Colonic mucosa (tissue), 4 donors: ENCODE data around the gene ST3GAL3. TPM values are rescaled to one million over a fixed set of nuclear protein-coding genes. Genes with fewer than 3 reads are reported as not detected.

ENCODE experiments used
- DNase-seq: peaks from one replicate; pipeline ENCODE4 v3.0.0-alpha.2; 2020
- H3K27ac ChIP-seq: fragments of 200-600 bp; one replicate; pipeline ENCODE4 v1.8.0; 2021
- H3K27me3 ChIP-seq: fragments of 200-600 bp; one replicate; pipeline ENCODE4 v1.8.0; 2021
- H3K36me3 ChIP-seq: fragments of 200-600 bp; one replicate; pipeline ENCODE4 v1.8.0; 2021
- H3K4me1 ChIP-seq: fragments of 200-600 bp; one replicate; pipeline ENCODE4 v1.8.0; 2021; ENCODE audit warnings: mild to moderate bottlenecking
- H3K4me3 ChIP-seq: fragments of 200-600 bp; one replicate; pipeline ENCODE4 v1.8.0; 2021
- H3K9ac ChIP-seq, 2 donors: one replicate each; pipeline ENCODE4 v1.7.0; 2013; ENCODE audit warnings: control low read depth in 2 of 2, low read depth in 2 of 2, low read length in 2 of 2
- H3K9me3 ChIP-seq: fragments of 200-600 bp; one replicate; pipeline ENCODE4 v1.8.0; 2021
- CTCF ChIP-seq: fragments of 200-600 bp; IDR thresholded peaks from one replicate; pipeline ENCODE4 v1.8.0; 2022; ENCODE audit warnings: antibody characterized with exemption, mild to moderate bottlenecking
- intact Hi-C: fragments of 100-400 bp; cut with DNase I; formaldehyde crosslinking; loops from one replicate; pipeline ENCODE4 v1.14.1; 2022
- total RNA-seq, 2 donors: library from RNA; stranded (reverse); fragmentation: NEBNext Ultra II Directional in 1 of 2; extraction: Animal tissue kit (Norgen Biotek cat#: 25700) in 1 of 2; gene quantifications; one replicate each; pipeline ENCODE4 v1.2.1, GENCODE V29; 2021
- donor health status: healthy.
- donor health status: DM: no; HTN: no; CAD: no.
- donor health status: DM: no; HTN: no; CAD: no.

Gene ST3GAL3
- total RNA-seq, 2 donors from 2014 or later = 5.1 to 6.0 TPM

- intact Hi-C loops = no loop called here
- DNase-seq = no peak
- H3K27ac ChIP-seq = no peak overlapping the region
Measured at GRCh38 chr1:43809097-43809673, 101.8 kb downstream of the ST3GAL3 start.

GRCh38 chr1:43812579-43812978 is 105.2 kb downstream of the ST3GAL3 start:
- TF ChIP-seq CTCF = no peak
- Histone ChIP-seq H3K4me1 (no peaks in the 10 kb centered on the region), H3K9me3 (no peaks in the 10 kb centered on the region), H3K4me3 (no peak overlapping the region), H3K27me3 (no peaks in the 10 kb centered on the region), H3K36me3 (no peaks in the 10 kb centered on the region), H3K27ac (no peak overlapping the region), H3K9ac (no peak overlapping the region)
- DNase-seq = no peak
- intact Hi-C loops = no loop called here

More at GRCh38 chr1:43809097-43809673, 101.8 kb downstream of the ST3GAL3 start:
- no peaks in the 10 kb centered on the region for H3K4me1 ChIP-seq
- no peaks in the 10 kb centered on the region for H3K9me3 ChIP-seq
- H3K36me3 ChIP-seq = no peaks in the 10 kb centered on the region
- no peak for TF ChIP-seq CTCF
- no peak overlapping the region for H3K4me3 ChIP-seq
- no peaks in the 10 kb centered on the region for H3K27me3 ChIP-seq
- H3K9ac ChIP-seq = no peak overlapping the region

- Histone ChIP-seq H3K36me3 (no peaks in the 10 kb centered on the region), H3K4me3 (no peak overlapping the region), H3K9ac (no peak overlapping the region), H3K27ac (no peak overlapping the region), H3K4me1 (no peaks in the 10 kb centered on the region), H3K27me3 (no peaks in the 10 kb centered on the region), H3K9me3 (no peaks in the 10 kb centered on the region)
- intact Hi-C loops = no loop called here
- no peak for DNase-seq
- no peak for TF ChIP-seq CTCF
Measured at GRCh38 chr1:43814401-43814800, 107.1 kb downstream of the ST3GAL3 start.

GRCh38 chr1:43817304-43817939 is 110.1 kb downstream of the ST3GAL3 start:
- no peaks in the 10 kb centered on the region for H3K4me1 ChIP-seq
- intact Hi-C loops = no loop called here
- H3K36me3 ChIP-seq = no peaks in the 10 kb centered on the region

GRCh38 chr1:43818691-43819090 is 111.4 kb downstream of the ST3GAL3 start:
- H3K27me3 ChIP-seq = no peaks in the 10 kb centered on the region
- intact Hi-C loops = no loop called here
- no peaks in the 10 kb centered on the region for H3K9me3 ChIP-seq
- H3K4me1 ChIP-seq = no peaks in the 10 kb centered on the region
- no peak overlapping the region for H3K4me3 ChIP-seq
- H3K9ac ChIP-seq = no peak overlapping the region
- no peak overlapping the region for H3K27ac ChIP-seq
- no peak for DNase-seq
- H3K36me3 ChIP-seq = no peaks in the 10 kb centered on the region
- no peak for TF ChIP-seq CTCF

More at GRCh38 chr1:43817304-43817939, 110.1 kb downstream of the ST3GAL3 start:
- Histone ChIP-seq H3K27ac (no peak overlapping the region), H3K27me3 (no peaks in the 10 kb centered on the region), H3K9ac (no peak overlapping the region), H3K9me3 (no peaks in the 10 kb centered on the region), H3K4me3 (no peak overlapping the region)
- no peak for TF ChIP-seq CTCF
- DNase-seq = no peak
